Amniotic epithelial cell (primary cell): ENCODE data around the gene TMEM132C.
"Not testable (repeated sequence)": the region's sequence is repeated elsewhere in the genome, so short reads cannot be mapped to it uniquely, and the experiment has no call there.

Source experiments
- DNase-seq: peaks from one replicate; pipeline ENCODE4 v3.0.0-alpha.2; 2010; ENCODE audit warnings: low read depth

The TMEM132C gene

DNA sequence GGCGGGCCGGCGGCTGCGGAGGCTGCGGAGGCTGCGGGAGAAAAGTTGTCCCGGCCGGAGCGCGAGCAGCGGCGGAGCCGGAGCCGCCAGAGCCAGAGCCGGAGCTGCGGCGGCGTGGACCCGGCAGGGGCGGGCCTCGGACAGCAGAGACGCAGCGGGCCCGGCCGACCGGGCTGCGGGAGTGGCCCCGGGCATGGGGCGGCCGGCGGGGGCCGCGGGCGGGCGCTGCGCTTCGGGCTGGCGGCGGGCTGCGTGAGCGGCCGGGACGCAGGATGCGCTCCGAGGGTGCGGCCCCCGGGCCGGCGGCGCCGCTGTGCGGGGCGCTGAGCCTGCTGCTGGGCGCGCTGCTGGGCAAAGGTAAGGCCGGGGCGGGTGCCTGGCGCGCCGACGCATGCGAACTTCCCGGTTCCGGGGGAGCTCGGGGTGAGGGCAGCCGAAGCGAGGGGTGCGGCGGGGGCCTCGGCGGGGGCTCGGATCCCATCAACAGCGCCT, at the start of gene TMEM132C:
Gene TMEM132C (plus strand): TSS at position 40 of the 492 bp plus-strand sequence. CDS start 233 bp downstream, at position 273.
- no peak for DNase-seq

DNA sequence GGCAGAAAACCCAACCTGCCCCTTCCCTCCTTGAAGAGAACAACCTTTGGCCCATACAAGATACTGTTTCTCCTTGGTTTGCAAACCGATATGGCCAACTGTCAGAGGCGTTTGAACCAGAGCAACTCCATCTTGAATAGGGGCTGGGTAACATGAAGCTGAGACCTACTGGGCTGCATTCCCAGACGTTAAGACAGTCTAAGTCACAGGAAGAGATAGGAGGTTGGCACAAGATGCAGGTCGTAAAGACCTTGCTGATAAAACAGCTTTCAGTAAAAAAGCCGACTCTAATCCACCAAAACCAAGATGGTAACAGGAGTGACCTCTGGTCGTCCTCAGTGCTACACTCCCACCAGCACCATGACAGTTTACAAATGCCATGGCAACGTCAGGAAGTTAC, 42.7 kb upstream of the TMEM132C start:
- no peak for DNase-seq

DNA sequence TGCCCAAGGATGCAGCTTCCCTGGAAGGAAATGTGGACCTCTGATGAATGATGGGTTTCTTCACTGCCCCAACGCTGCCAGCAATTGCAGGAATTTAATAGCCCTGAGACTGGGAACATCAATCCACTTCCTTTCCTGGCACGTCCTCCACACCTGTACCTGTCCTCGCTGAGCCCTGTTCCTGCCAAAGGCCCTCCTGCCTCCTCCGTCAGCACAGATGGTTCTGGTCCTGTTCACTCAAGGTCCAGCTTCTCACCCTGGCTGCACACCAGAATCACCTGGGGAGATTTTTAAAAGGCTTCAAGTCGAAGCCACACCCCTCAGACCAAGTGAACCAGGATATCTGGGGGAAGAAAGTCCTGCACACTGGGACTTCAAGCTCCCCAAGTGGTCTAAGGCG, 38.4 kb upstream of the TMEM132C start:
- DNase-seq: no peak

DNA sequence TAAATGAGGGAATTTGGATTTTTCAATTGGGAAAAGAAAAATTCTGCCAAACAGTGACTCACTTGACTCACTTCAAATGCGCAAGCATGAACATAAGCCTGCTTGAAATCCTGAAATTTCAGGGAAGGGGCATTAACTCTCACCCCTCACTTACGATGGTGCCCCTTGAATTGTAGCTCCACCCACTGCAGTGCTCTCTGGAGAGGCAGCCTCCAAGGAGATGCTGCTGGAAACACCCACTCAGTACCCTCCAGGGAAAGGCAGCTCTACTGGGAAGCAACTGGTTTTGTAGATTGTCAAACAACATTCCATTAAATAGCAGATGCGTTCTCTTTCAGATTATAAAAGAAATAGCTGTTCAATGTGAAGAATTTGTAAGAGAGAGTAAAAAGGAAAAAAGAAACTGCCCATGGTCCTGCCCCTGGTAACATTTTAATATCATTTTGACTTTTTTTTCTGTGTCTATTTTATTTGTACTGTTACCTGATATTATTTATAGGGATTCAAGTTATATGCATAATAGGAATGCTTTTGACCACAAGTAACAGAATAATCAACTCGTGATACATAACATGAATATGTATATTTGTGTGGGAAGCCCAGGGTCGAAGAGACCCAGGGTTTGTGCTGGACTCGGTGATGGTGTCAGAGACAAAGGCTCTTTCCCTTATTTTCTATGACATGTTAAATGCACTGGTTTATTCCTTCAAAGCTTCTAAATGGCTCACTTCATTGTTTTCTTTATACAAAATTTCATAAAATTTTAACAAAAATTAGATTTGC, 31.1 kb upstream of the TMEM132C start:
- no peak for DNase-seq

DNA sequence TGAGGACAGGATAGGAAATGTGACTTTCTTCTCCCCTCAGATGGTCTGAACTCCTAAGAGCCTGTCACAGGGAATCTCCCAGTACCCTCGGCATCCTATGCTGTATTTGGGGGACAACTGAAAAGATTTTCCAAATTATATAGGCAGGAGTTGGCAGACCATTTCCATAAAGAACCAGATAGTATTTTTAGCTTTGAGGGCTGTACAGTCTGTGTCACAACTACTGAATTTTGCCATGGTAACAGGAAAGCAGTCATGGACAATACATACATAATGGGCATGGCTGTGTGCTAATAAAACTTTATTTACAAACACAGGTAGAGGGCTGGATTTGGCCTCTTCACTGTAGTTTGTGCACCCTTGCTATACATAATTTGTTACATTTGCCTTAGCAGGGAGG, 30.4 kb upstream of the TMEM132C start:
- DNase-seq: no peak

DNA sequence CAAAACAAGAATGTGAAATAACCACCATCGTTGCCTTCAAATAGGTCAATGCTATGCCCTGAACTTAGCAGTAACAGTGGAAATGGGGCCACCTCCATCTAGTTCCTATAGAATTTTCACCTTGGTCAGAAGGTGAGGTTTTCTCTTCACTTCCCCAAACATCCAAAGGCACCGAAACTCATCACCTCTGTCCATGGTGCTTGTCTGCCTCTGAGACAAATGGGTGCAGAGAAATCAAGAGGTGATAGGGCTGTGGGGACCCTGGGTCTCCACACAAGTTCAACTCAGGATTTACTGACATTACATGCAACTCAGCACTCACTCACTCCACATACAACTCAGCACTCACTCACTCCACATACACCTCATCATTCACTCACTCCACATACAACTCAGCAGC, 26.2 kb upstream of the TMEM132C start:
- no peak for DNase-seq

DNA sequence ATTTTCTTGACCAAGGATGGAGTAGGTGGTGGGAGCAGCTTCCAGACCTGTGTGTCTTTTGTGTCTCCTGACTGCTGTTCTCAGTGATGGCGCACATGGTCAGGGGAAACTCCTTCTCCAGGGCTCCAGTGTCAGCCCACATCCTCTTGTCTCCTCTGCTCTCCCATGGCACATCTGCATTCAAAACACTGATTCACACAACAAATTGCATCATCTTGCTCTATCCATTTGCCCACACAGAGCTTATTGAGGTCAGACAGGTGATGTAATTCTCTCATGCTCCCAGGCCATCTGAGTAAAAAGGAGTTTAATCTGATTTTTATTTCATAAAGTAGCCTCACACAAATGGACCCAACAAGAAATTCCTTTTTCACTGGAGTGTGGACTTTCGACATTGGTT, 21.8 kb upstream of the TMEM132C start:
- no peak for DNase-seq

DNA sequence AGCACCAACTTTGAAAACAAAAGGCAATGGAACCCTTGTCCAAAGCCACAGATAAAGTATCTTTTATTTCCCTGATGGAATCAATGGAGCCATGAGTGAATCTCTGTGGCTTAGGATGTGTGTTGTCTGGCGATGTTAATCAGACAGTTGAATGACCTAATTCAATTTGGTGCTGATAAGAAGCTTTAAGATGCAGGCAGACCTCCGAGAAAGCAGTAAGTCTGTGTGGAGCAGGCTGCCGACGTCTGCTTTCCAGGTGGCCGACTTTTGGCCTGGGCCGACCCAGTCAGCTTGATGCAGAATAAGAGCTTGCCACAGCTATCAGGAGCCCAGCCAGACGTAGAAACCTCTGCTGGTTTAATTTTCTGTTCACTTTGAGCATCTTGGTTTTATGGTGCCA, 21.1 kb upstream of the TMEM132C start:
- DNase-seq: no peak

DNA sequence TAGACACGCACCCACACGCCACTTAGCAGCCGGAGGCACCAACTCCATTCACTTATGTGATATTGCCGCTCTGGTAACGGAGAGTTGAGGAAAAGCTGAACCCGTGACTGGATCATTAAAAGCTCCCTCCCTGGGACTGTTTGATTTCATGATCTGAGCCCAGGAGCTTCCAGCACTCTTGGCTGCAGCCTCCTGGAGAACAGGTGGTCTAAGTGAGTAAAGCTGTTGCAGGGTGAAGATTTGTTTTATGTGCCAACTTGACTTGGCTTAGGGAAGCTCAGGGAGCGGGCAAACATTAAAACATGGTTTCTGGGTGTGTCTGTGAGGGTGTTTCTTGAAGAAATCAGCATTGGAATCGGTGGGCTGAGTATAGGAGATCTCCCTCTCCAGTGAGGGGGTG, 16.9 kb upstream of the TMEM132C start:
- no peak for DNase-seq

DNA sequence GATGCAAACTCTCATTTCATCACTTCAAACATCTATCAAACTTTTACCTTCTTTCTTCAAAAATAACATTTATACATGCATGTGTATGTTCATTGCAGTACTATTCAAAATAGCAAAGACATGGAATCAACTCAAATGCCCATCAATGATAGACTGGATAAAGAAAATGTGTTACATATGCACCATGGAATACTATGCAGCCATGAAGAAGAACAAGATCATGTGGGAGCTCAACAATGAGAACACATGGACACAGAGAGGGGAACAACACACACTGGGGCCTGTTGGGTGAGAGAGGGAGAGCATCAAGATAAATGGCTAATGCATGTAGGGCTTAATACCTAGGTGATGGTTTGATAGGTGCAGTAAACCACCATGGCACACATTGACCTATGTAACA, 13.1 kb upstream of the TMEM132C start:
- DNase-seq: not testable (repeated sequence)

DNA sequence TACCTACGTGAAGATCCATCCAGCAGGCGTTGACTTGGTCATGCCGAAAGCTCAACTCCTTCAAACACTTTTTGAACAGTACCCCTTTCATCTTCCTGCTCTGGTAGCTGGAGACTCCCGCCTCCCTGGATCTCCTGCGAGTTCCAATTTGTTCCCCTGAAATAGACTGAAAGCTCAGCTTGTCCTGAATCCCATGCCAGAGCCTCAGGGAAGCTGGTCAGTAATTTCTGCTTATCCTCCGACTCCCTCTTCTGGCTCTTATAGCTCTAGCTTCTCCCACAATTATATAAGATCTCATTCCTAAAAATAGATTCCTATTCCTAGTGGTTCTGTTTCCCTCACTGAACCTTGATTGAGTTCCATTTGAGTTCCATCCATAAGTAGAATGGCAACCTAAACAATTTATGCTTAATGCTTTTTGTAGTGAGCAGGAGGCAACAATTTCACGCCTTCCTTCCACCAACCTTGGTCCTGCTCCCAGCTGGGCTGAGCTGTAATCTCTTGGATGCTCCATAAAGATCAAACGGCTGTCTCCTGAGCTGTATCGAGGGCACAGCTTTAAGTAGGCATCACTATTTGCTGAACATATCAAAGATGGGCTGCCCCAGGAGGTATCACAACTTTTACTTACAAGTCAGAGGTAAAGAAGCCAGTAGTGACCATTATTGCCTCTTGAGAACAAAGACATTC, 8.0 kb upstream of the TMEM132C start:
- DNase-seq: no peak

DNA sequence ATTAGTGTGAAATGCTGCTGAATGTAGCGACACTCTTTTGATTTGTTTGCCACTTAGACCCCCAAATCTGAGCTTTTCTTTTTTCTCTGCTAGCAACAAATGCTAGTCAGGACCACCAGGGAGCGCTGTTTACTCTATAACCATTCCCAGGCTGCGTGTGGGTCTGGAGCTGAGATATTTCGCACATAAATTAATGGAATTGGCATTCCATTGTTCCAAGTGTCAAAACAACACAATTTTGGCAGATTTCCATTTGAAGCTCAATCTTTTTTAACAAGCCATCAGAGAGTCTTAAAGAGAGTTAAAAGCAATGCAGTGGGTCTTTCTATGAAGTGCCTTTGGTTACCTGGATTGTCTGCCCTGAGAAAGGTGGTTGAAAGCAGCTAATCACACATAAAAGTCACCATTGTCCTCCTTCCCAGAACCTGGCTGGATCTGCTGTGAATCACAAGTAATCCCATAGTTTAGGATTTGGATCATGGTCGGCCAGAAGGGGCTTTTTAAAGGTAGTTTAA, 7.4 kb upstream of the TMEM132C start:
- no peak for DNase-seq

DNA sequence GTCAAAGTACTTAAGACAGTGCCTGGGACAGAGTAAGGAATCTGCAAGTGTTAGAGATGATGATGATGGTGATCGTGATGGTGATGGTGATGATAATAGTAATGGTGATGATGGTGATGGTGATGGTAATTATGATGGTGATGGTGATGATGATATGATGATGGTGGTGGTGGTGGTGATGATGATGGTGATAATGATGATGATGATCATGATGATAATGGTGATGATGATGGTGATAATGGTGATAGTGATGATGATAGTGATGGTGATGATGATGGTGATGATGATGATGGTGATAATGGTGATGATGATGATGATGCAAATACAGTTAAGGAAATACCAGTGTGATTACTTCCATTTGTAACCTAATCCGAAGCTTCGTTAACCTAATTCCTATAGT, 5.2 kb upstream of the TMEM132C start:
- DNase-seq: no peak

DNA sequence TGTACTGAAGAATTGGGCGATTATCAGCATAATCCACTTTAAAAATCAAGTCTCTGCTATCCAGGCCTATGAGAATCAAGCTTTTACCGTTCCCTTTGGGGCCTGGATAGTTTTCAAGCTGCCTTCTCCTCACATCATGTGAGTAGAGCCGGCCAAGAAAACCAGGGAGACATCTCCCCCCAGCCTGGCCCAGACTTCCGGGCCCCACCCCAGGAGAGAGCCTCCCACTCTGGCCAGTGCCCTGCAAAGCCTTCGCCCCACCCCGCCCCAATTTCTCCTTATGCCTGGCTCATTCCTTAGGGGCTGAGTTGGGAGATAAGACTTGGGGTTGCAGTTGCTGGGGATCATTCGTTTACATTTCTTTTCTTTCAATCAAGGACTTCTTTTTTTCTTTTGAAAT, 1.4 kb upstream of the TMEM132C start:
- no peak for DNase-seq

DNA sequence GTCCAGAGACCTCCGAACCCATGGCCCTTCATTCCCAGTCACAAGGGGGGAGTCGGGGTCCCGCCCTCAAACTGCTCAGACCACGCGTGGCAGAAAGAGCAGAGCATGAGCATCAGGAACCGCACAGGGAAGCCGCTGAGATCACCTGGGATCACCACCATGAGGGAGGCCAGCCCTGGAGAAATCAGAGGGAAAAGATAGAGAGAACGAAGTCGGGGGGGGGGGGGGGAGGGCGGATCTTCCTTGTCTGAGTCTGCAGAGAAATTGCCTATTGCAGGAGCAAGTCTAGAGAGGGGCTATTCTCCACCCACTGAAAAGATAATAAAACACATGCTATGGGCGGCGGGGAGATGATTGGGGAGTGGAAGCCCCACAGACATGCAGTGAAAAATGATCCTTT, 884 bp upstream of the TMEM132C start:
- DNase-seq: no peak

DNA sequence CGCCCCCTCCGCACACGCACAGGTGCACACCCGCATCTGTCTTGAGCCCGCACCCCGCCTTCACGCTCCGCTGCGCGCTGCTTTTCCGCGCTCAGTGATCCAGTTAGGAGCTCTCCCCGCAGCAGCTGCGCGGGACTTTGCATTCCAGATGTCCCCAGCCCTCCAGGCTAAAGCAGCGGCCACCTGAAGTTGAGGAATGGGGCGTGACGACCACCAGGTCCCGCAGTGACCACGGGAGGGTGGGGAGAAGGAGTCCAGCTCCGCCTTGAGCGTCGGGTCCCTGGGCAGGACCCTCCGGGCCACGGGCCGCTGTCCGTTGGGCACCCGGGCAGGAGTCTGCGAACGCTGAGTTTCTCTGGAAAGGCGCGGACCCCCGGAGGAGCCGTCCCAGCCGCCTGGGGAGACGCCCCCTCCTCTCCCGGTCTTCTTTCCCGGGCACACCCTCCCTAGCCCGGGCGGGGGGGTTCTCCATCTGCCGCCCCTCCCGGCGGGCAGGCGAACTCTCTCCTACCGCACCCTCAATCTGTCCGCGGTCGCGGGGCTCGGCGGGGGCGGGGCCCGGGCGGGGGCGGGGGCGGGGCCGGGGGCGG, 334 bp upstream of the TMEM132C start:
- no peak for DNase-seq

DNA sequence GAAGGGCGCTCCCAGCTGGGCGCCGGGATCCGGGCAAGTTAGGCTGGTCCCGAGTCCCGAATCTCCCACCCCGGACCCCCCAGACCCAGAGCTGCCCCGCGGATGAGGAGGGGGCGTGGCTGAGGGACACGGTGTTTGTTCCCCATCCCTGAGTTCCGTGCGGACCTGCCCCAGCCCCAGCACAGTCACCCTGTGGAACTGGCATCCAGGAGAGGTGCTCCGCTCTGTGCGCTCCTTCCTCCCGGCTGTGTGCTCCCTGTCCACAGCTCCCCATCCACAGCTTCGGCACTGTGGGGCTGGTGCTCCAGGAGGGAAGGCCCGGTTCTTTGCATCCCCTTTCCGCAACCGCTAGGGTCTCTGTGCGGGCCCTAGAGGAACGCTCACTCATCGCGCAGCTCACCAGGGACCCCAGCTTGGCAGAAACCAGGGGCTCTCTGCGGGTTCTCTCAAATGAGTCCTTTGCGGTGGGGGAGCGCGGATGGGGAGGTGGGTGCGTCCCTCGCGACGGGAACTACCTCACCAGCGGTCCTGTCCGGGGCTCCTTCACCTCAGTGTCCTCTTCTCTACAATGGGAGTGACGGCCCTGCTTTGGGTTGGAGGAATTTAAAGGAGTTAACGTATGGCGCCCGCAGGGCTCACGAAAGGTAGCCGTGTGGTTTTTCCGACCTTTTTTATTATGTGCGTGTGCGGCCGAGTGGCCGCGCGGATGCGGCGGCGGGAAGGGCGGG, 845 bp downstream of the TMEM132C start:
- no peak for DNase-seq

DNA sequence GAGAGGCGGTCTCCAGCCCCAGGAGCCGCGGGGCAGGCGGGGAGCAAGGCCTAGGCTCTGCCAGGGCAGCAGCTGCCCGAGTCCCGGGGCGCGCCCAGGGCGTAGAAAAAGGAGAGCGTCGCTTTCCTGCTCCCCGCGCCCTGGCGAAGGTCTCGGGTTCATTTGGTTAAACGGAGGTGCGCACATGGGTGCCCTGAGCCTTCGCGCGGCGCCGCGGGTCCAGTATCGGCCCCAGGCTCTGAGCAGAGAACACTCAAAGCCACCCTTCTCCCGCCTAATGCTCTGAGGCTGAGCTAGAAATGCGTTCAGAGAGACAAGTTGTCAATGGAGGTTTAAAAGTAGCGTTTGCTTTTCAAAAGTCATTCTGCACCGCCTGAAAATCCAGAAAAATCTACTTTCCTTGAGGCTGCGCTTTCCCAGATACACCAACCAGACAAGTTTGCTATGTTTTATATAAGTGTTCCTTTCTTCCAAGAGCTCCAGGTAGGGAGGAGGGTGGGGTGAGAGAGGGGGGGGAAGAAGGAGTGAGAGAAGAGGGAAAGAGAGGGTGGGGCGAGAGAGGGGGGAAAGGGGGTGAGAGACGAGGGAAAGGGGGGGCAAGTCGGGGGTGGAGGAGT, 1.5 kb downstream of the TMEM132C start:
- no peak for DNase-seq

DNA sequence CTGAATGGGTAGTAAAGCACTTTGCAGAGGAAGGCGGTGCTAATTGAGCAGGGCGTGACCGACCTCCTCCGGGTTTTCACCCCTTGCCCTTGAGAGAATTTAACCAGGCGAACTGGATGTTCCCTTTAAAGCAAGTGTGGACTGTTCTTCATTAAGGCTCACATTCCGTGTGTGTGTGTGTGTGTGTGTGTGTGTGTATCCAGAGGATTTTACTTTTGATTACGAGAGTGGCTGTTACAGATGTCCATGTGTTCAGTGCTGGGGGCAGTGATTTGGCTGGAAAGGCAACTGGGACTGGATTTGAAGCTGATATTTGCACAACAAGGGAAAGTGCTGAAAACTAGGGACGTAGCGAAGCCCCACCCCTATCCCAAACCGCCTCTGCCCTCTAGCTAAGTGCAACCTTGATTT, 2.2 kb downstream of the TMEM132C start:
- no peak for DNase-seq

DNA sequence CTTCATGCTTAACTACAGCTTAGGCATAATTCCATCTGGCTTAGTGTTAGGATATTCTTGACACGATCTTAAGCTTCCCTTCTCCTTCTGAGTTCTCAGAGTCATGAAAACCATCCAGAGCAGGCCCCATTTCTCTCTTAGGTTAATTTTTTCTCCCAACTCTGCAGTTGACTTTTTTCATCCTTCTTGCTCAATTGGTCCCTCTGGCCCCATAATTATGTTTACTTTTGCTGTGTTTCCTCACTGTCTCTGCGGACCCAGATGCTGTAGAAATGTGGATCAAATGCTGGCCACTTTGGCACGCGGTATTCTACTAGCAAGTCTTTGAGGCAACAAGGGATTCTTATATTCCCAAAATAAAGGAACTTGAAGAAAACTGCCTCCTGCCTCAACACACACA, 9.5 kb downstream of the TMEM132C start:
- no peak for DNase-seq

DNA sequence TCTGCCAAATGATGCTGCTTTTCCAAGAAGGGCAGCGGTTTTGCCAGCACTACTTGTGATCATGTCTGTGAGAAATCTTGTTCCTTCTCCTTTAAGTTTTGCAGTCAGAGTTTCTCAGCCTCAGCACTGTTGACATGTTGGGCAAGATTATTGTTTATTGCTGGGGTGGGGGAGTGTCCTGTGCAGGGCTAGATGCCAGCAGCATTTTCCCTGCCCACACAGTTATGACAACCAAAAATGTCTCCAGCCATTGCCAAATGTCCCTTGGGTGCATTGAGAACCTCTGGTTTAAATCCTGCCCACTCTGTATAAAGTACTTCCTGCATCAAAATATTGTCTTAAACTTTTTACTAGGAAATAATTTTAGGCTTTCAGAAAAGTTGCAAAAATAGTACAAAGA, 20.0 kb downstream of the TMEM132C start:
- no peak for DNase-seq

DNA sequence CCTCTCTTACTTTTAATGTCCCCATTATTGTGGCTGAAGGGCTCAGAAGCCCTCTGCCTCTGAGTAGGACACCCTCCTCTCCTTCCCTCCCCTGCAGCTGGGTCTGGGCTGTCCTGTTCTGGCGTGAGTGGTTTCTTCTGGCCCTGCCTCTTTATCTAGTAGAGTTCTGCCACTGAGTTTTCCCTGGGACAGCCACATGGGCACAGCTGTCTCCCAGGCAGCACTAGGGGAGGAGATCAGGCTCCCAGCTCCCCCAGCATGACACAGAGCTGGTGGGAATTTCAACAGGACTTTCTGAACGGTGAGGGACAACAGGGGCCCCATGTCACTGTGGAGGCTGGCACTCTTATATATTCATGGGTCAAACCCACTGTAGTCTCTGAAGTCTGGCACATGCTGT, 21.4 kb downstream of the TMEM132C start:
- DNase-seq: no peak
